Measurements from ENCODE around the gene GAA.

- TF ChIP-seq CTCF (IDR thresholded peaks at IDR 0.05 in 2 of 3, conservative IDR thresholded peaks at IDR 0.05 in 1 of 3; ENCODE audit: borderline replicate concordance in 1 of 3, insufficient read depth in 1 of 3, low read depth in 2 of 3, low read length in 2 of 3) (no peak), POLR2A (IDR thresholded peaks at IDR 0.05; ENCODE audit: borderline replicate concordance, extremely low read depth, insufficient read depth, insufficient read length) (no peak), EZH2phosphoT487 (IDR thresholded peaks at IDR 0.05; ENCODE audit: borderline replicate concordance) (no peak), REST (IDR thresholded peaks at IDR 0.05; ENCODE audit: low read depth) (no peak), EGR1 (IDR thresholded peaks at IDR 0.05; ENCODE audit: low read depth) (no peak), SIN3A (IDR thresholded peaks at IDR 0.05; ENCODE audit: low read depth) (no peak), FOSL1 (IDR thresholded peaks at IDR 0.05; ENCODE audit: low read depth) (no peak), CBX3 (IDR thresholded peaks at IDR 0.05; ENCODE audit: low read depth) (no peak), EZH2 (IDR thresholded peaks at IDR 0.05) (no peak), RAD21 (IDR thresholded peaks at IDR 0.05; ENCODE audit: low read depth) (no peak), TCF7L2 (IDR thresholded peaks at IDR 0.05; ENCODE audit: borderline replicate concordance, extremely low read depth, insufficient read depth, insufficient read length) (no peak)
- TF ChIP-seq, protein P1, sequence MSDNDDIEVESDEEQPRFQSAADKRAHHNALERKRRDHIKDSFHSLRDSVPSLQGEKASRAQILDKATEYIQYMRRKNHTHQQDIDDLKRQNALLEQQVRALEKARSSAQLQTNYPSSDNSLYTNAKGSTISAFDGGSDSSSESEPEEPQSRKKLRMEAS (IDR thresholded peaks at IDR 0.05): no peak
Measured at GRCh38 chr17:80160536-80160935, 59.2 kb downstream of the GAA start.

Measured in HCT116 (cell line).